Loucy (cell line): ENCODE measurements around the gene TIGD3.

Experiments
- EZH2phosphoT487 ChIP-seq: fragments of 200-600 bp; IDR thresholded peaks from 2 replicates; pipeline ENCODE4 v1.6.1; 2018; ENCODE audit warnings: antibody characterized with exemption, mild to moderate bottlenecking, moderate library complexity, borderline replicate concordance
- TF ChIP-seq, protein P1 (sequence below): fragments of 200-600 bp; sonication (generic); conservative IDR thresholded peaks from 2 replicates; pipeline ENCODE4 v1.5.1; 2014; ENCODE audit warnings: mild to moderate bottlenecking, antibody characterized with exemption, low read length

DNA sequence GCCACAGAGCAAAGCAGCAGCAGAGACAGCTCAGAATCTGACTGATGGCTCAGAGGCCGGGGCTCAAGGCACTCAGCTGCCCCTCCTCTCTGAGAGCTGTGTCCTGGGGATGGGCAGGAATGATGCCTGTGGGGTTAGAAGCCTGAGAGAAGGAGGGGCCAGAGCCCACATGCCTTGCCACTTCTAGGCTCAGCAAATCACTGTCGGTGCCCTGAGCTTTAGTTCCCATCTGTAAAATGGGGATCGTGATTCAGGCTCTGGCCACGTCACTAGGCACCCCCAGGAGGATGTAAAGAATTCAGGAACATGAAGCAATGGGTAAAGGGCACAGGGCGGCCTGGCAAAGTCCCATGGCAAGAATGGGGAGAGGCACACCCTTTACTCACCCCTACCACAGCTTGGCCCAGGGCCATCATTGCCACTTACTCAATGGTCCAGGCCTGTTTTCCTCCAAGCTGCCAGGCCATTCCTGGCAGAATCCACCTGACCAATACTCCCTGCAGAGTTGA, 43.3 kb upstream of the TIGD3 start:
- TF ChIP-seq, protein P1, sequence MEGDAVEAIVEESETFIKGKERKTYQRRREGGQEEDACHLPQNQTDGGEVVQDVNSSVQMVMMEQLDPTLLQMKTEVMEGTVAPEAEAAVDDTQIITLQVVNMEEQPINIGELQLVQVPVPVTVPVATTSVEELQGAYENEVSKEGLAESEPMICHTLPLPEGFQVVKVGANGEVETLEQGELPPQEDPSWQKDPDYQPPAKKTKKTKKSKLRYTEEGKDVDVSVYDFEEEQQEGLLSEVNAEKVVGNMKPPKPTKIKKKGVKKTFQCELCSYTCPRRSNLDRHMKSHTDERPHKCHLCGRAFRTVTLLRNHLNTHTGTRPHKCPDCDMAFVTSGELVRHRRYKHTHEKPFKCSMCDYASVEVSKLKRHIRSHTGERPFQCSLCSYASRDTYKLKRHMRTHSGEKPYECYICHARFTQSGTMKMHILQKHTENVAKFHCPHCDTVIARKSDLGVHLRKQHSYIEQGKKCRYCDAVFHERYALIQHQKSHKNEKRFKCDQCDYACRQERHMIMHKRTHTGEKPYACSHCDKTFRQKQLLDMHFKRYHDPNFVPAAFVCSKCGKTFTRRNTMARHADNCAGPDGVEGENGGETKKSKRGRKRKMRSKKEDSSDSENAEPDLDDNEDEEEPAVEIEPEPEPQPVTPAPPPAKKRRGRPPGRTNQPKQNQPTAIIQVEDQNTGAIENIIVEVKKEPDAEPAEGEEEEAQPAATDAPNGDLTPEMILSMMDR: no peak
- no peak for TF ChIP-seq EZH2phosphoT487
